Retina (tissue), 1 donor: ENCODE measurements around the gene IRAK4.

Experiments used
- DNase-seq: peaks from one replicate; pipeline ENCODE4 v3.0.0-alpha.2; 2016

The IRAK4 gene

GRCh38 chr12:43776498-43776897, 17.7 kb downstream of the IRAK4 start:
- DNase-seq, result no peak

- DNase-seq, result no peak
Observed at GRCh38 chr12:43786899-43787693, 28.3 kb downstream of the IRAK4 start.

GRCh38 chr12:43789941-43790340, 31.2 kb downstream of the IRAK4 start:
- no peak for DNase-seq

DNA sequence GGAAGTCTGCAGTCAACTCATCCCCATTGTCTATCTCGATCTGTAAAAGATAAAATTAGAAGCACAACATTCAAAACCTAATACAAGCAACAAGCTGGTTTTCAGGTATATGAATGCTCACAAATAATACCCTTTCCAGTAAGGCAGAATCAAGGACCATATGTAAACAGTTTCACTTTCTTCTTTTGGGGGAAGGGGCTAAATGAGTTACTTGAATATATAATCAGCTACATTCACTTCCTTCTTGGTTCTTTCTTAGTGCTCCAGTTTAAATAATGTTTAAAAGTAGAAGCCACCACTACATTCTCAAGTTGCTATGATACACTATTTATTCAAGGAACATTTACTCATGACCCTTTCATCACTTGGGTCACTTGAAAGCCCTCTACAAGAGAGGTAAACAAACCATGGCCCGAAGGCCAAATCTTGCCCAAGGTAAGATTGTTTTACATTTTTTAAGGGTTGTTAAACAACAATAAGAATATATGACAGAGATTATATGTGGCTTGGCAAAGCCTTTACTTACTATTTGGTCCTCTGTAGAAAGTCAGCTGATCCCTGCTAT, 37.0 kb downstream of the IRAK4 start:
- DNase-seq, result no peak

DNA sequence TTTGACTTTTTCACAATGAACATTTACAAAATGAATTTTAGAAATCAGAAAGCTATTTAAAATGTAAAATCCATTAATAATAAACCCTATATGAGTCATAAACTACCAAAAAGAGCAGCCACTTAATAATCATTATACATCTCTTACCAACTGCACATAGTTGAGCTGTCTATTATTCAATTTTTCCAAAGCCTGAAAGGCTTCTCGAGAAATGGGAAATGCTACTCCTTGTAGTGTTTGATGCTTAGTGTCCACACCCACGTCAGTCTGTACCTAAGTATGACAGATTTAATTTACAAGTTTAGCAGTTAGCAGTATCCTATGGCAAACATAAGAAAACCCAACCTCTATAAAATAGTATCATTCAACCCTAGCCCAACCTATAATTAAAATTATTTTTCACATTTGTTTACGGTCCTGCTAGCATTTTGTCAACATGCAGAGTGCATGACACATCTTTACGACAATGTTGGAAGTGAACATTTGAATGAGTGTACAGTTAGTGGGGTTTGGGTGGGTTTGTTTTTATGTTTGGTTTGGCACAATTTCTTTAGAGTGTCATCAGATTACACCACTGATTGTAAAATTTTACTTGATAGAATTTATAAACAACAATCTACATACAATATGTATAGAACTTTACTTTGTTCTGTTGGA, 38.9 kb downstream of the IRAK4 start:
- DNase-seq, result no peak

DNA sequence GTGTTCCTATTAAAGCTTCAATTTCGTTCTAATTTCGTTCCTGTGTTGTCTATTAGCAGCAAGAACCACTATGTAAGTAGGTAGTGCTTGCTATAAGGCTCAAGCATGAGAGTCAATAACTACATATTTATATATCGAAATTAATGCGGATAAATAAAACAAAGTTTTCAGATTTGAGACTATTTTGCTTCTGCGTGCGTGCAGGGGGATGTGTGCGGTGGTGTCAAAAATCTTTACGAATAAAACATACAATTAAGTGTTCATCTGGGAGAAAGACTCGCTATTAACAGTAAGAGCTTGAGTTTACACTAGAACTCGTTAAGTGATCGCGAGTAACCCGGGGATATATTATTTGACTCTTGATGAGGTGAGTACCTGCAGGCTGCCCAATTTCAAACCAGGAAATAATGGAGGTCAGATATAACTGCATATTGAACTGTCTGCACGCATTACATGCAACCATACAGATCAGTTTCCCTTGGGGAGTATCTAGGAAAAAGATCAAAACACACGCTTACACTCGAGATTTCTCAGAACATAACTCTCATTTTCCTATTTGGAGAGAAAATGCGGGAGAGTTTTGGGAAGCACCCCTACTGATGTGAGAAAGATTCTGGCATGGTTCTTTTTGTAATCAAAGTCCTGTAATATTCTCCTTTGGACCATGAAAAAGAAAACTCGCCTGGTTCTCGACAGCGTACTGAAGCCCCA, 46.6 kb downstream of the IRAK4 start:
- no peak for DNase-seq

- peak; percentile 95 for DNase-seq
Observed at GRCh38 chr12:43805860-43806736, 47.3 kb downstream of the IRAK4 start, which contains the start of gene TWF1. TSS of gene TWF1 (minus strand) at chr12:43806317. CDS start at chr12:43806245, 72 bp downstream.

- DNase-seq, result no peak
Observed at GRCh38 chr12:43806737-43807072, 48.0 kb downstream of the IRAK4 start.

GRCh38 chr12:43807386-43807785, 48.6 kb downstream of the IRAK4 start:
- no peak for DNase-seq

- DNase-seq, result no peak
Observed at GRCh38 chr12:43812057-43812456, 53.3 kb downstream of the IRAK4 start.

DNA sequence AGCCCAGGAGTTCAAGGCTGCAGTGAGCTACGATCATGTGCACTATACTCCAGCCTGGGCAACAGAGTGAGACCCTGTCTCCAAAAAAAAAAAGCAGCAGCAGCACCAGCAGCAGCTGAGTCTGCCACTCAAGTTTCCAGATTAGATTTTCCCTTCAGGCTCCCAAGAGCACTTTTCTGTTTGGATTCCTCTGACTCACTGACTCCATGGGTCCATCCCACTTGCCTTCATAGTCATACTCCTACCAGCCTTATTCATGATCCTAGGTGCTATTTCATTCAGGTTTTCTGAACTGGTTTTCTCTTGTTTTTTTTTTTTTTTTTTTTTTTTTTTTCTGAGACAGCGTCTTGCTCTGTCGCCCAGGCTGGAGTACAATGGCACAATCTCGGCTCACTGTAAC, 54.2 kb downstream of the IRAK4 start:
- no peak for DNase-seq

DNA sequence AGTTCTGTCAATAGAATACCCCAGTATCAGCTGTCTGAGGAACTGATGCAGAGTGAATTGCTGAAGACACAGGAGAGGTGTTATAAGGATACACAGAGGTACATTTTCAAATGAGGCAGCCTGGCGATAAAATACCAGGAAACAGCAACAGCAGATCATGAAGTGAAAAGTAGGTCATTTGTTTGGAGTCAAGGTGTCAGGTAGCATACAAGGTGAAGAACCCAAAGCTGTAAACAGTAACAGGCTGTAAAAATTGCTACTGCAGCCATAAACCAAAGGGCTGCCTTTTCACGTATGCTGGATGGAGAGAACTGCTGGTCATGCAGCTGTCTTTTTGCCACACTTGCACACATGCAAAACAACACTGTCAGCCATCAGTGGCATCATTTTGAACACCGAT, 56.7 kb downstream of the IRAK4 start:
- DNase-seq, result no peak

DNA sequence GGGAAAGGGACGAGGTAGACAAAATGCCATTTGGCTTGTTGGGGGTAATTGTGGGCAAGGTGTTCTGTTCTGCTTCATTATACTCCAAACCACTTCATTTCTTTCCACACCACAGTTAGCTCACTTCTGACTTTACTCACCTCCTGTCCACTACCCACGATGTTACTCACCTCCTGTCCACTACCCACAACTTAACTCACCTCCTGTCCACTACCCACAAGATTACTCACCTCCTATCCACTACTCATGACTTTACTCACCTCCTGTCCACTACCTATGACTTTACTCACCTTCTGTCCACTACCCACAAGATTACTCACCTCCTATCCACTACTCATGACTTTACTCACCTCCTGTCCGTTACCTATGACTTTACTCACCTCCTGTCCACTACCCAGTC, 57.4 kb downstream of the IRAK4 start:
- DNase-seq, result no peak

- no peak for DNase-seq
Observed at GRCh38 chr12:43824207-43824775, 65.5 kb downstream of the IRAK4 start.

- DNase-seq, result no peak
Observed at GRCh38 chr12:43826681-43827080, 67.9 kb downstream of the IRAK4 start.

DNA sequence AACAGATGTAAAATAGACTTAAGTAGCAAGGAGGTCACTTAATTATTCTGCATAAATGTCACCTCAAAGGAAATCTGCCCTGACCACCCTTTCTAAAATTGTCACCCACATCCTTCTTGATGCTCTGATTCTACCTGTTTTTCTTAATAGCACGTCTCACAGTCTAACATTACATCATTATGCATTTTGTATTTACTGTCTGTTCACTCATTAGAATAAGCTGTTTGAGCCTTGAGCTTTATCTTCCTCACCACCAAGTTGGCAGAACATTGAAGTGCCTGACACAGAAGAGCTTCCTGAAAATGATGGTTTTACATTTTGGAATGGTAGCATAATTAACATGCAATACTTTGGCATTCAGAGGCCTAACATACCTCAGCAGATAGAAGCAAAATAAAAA, 68.3 kb downstream of the IRAK4 start:
- no peak for DNase-seq

DNA sequence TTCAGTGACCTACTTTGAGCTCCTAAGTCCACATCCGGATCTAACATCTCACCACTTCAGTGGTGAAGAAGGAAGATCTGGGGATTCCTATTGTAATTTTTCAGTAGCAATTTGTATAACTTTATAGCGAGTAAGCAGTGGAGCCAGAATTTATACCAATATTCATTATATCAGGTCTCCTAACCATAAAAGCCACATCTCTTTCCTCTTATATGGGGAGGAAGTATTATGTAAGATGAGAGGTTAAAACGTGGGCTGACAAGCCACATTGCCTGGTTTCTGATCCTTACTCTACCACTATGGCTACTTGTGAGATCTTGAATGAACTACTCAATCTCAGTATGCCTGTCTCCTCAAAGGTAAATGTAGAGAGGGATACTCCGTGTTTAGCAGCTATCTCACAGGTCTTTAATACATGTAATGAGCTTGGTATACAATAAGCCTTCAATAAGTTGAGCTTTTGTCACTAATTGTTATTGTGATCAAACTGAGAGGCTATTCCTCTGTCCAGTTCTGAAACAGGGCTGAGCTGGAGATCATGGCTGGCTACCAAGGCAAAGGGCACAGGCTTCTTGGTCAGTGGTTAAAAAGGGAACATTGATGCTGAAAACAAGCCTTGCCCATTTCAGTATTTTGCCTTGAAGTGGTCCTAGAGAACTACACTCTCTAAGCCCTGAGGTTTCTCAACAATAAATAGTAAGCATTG, 73.9 kb downstream of the IRAK4 start:
- DNase-seq, result no peak

GRCh38 chr12:43835264-43835655, 76.5 kb downstream of the IRAK4 start:
- no peak for DNase-seq

- peak; percentile 90 for DNase-seq
Observed at GRCh38 chr12:43835656-43836474, 77.1 kb downstream of the IRAK4 start, which contains the start of gene TMEM117. TSS of gene TMEM117 (plus strand) at chr12:43836081.

DNA sequence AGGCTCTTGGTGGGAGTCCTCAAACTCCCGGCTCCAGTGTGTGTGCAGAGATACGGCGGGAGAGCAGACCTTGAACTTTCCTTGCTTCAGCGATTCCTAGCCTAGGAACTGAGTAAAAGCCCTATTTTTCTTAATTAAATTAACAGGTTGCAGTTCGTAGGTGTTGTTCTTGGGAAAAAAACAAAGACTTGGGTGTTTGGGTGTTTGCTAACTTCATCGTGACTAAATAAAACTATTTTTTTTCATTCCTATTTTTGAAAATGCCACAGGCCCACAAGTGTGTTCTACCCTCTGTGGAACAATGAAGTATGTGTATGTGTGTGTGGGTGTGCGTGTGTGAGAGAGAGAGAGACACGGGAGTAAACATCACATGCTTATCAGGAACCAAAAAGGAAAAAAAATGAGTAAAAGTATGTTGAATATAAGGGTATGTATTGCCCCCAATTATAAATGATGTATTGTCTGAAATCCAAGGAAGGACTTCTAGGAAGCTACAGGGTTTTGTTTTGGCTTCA, 77.8 kb downstream of the IRAK4 start:
- no peak for DNase-seq
